CD4-positive, alpha-beta T cell (primary cell): ENCODE measurements around the gene TBC1D14. TPM values are rescaled to one million over a fixed set of nuclear protein-coding genes. Genes with fewer than 3 reads are reported as not detected.
A peak's percentile ranks its signal among the peaks of the same experiment; 100 is the strongest.

Experiments used
- ATAC-seq: fragments of 200-7000 bp; cut with Tn5 transposase; one replicate; pipeline ENCODE4 v1.10.0; 2022; ENCODE audit warnings: mild to moderate bottlenecking; ENCODE audit not compliant: poor library complexity
- CTCF ChIA-PET: fragments of 350-600 bp; sonication (Branson Sonifier 250); formaldehyde crosslinking; loops from one replicate; lab custom pipeline; 2021; ENCODE audit warnings: antibody characterized with exemption, inconsistent platforms; lab: Charles Lee
- POLR2A ChIA-PET: fragments of 350-600 bp; sonication (Branson Sonifier 250); formaldehyde crosslinking; loops from one replicate; lab custom pipeline; 2021; ENCODE audit warnings: antibody characterized with exemption, inconsistent platforms; lab: Charles Lee
- DNase-seq, 14 experiments: peaks; one replicate each; pipeline ENCODE4 v3.0.0-alpha.2; 2013 to 2020; ENCODE audit warnings: mixed read lengths in 2 of 14
- H3K27ac ChIP-seq, 2 donors: one replicate each; pipeline versions ENCODE4 v1.5.1 to v1.7.0; 2013; ENCODE audit warnings: low read length in 2 of 2, low read depth in 1 of 2, mild to moderate bottlenecking in 1 of 2
- H3K27me3 ChIP-seq, 2 experiments: 1 replicate in 1 of 2; 2 replicates in 1 of 2; pipeline versions ENCODE4 v1.6.1 to v1.7.0; 2013; ENCODE audit warnings: low read length in 2 of 2, control low read depth in 1 of 2, mild to moderate bottlenecking in 1 of 2, moderate library complexity in 1 of 2; ENCODE audit not compliant: insufficient read depth in 2 of 2, control insufficient read depth in 1 of 2
- H3K36me3 ChIP-seq: one replicate; pipeline ENCODE4 v1.6.1; 2013; ENCODE audit warnings: low read length, control low read depth; ENCODE audit not compliant: insufficient read depth
- H3K4me1 ChIP-seq: one replicate; pipeline ENCODE4 v1.6.1; 2013; ENCODE audit warnings: low read length, control low read depth; ENCODE audit not compliant: insufficient read depth
- H3K4me3 ChIP-seq: one replicate; pipeline ENCODE4 v1.5.1; 2013; ENCODE audit warnings: mild to moderate bottlenecking, low read length, moderate library complexity
- H3K9me3 ChIP-seq, 2 experiments: 1 replicate in 1 of 2; 2 replicates in 1 of 2; pipeline versions ENCODE4 v1.6.1 to v1.7.0; 2013; ENCODE audit warnings: low read length in 2 of 2, mild to moderate bottlenecking in 2 of 2, control low read depth in 1 of 2, moderate library complexity in 1 of 2; ENCODE audit not compliant: control insufficient read depth in 1 of 2, insufficient read depth in 1 of 2
- H3K27ac Mint-ChIP-seq: one replicate; pipeline ENCODE4 v1.8.0; 2020; ENCODE audit warnings: mixed read lengths
- H3K27me3 Mint-ChIP-seq: one replicate; pipeline ENCODE4 v1.8.0; 2021; ENCODE audit warnings: mixed read lengths
- H3K36me3 Mint-ChIP-seq: one replicate; pipeline ENCODE4 v1.8.0; 2021; ENCODE audit warnings: low read depth, mixed read lengths
- H3K4me1 Mint-ChIP-seq: one replicate; pipeline ENCODE4 v1.8.0; 2021; ENCODE audit warnings: low read depth, mixed read lengths
- H3K4me3 Mint-ChIP-seq: one replicate; pipeline ENCODE4 v1.8.0; 2020; ENCODE audit warnings: mild to moderate bottlenecking, mixed read lengths
- H3K9me3 Mint-ChIP-seq: one replicate; pipeline ENCODE4 v1.8.0; 2020; ENCODE audit warnings: mixed read lengths
- intact Hi-C, 2 experiments: fragments of 100-400 bp; cut with DNase I in 1 of 2; cut with micrococcal nuclease in 1 of 2; formaldehyde crosslinking; loops; one replicate each; pipeline versions ENCODE4 v1.15.1 to v1.9.0; 2023 to 2025; cut with DNase I, micrococcal nuclease
- total RNA-seq, 174 experiments: library from RNA in 2 of 174; stranded (reverse) in 2 of 174; gene quantifications; one replicate each; pipeline ENCODE4 v1.2.3 and lab custom pipeline; 2021 to 2026
- TF ChIP-seq, protein P1 (sequence below): fragments of 200-600 bp; IDR thresholded peaks from one replicate; pipeline ENCODE4 v1.8.0; 2022; ENCODE audit warnings: antibody characterized with exemption, mild to moderate bottlenecking

Gene TBC1D14
- total RNA-seq, 2 experiments from 2014 or later: 31.2 to 34.1 TPM

DNA sequence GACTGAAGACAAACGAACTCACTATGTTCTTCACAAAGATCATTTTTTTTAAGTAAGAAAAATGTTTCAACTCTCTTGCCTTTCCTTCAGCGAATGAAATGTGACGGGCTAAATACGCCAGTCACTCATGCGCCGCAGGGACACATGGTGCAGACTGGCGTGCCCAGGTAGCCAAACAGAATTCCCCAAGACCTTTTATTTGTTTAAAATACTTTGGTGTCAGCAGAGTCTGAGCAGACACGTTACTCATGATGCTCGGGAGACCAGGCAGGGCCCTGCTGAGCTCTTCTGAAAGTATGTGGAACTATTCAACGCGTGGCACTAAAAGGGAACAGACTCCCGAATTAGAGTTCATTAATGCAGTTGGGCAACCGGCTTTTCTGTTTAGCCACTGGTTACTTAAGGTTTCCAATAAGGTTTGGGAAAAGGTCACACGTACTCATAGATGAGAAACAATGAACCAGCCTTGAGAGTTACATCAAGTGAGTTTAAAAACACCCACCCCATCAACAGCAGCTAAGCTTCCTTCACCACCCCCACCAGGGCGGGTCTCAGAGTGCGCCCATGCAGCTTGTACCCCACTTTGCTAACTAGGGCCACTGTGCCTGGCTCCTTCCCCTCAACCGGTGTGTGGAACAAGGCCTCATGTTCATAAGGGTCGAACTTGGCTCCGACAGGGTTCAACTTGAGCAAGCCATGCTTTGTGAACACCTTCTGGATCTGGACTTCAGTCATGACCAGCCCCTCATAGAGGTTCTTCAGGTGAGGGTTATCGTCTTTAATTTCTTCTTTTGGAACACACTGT lies 150.9 kb downstream of the TBC1D14 start:
- Mint-ChIP-seq H3K9me3 (no peaks in the 10 kb centered on the region), H3K36me3 (peaks cover 87% of the 10 kb centered on the region), H3K4me1 (peaks cover 21% of the 10 kb centered on the region), H3K4me3 (no peak overlapping the region), H3K27me3 (no peaks in the 10 kb centered on the region), H3K27ac (peak overlapping the region; percentile 42)
- no peak overlapping the region for H3K4me3 ChIP-seq
- CTCF ChIA-PET: interaction anchor here (1.2 kb wide), 1 partner anchor 18 kb away, joined by 3 read pairs; the partner anchor contains the start of gene TADA2B
- H3K27ac ChIP-seq: no peak overlapping the region
- ATAC-seq: no peak
- TF ChIP-seq, protein P1, sequence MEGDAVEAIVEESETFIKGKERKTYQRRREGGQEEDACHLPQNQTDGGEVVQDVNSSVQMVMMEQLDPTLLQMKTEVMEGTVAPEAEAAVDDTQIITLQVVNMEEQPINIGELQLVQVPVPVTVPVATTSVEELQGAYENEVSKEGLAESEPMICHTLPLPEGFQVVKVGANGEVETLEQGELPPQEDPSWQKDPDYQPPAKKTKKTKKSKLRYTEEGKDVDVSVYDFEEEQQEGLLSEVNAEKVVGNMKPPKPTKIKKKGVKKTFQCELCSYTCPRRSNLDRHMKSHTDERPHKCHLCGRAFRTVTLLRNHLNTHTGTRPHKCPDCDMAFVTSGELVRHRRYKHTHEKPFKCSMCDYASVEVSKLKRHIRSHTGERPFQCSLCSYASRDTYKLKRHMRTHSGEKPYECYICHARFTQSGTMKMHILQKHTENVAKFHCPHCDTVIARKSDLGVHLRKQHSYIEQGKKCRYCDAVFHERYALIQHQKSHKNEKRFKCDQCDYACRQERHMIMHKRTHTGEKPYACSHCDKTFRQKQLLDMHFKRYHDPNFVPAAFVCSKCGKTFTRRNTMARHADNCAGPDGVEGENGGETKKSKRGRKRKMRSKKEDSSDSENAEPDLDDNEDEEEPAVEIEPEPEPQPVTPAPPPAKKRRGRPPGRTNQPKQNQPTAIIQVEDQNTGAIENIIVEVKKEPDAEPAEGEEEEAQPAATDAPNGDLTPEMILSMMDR: no peak
- peaks cover 76% of the 10 kb centered on the region for H3K36me3 ChIP-seq
- no peaks in the 10 kb centered on the region for H3K9me3 ChIP-seq
- DNase-seq: no peak
- H3K4me1 ChIP-seq: peaks cover 12% of the 10 kb centered on the region
- POLR2A ChIA-PET: no interaction called here
- intact Hi-C loops: no loop called here
- H3K27me3 ChIP-seq: no peaks in the 10 kb centered on the region

DNA sequence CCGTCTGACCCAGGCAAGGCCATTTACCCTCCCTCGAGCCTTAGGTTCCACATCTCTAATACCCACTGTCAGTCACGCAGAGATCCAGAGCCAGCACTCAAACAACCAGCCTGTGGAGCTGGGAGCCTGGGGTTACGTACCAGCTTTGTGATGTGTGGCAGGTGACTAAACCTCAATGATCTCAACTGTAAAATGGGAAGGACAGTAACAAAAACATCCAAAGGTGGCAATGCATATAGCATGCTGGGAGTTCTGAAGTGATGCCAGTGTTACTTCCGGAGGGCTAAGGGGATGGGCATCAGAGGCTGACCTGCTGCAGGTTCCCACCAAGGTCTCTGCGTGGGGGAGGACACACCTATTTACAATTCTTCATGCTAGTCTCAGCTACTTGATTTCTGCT lies 152.2 kb downstream of the TBC1D14 start:
- intact Hi-C loops: no loop called here
- peaks cover 67% of the 10 kb centered on the region for H3K36me3 ChIP-seq
- CTCF ChIA-PET: no interaction called here
- Mint-ChIP-seq H3K9me3 (no peaks in the 10 kb centered on the region), H3K27ac (peak overlapping the region; percentile 4), H3K36me3 (peaks cover 81% of the 10 kb centered on the region), H3K4me1 (peaks cover 32% of the 10 kb centered on the region), H3K27me3 (no peaks in the 10 kb centered on the region), H3K4me3 (no peak overlapping the region)
- ATAC-seq (no peak), DNase-seq (no peak)
- peaks cover 25% of the 10 kb centered on the region for H3K4me1 ChIP-seq
- no peak overlapping the region for H3K27ac ChIP-seq
- H3K27me3 ChIP-seq: no peaks in the 10 kb centered on the region
- no peaks in the 10 kb centered on the region for H3K9me3 ChIP-seq
- no peak overlapping the region for H3K4me3 ChIP-seq
- TF ChIP-seq, protein P1: no peak
- POLR2A ChIA-PET: no interaction called here

DNA sequence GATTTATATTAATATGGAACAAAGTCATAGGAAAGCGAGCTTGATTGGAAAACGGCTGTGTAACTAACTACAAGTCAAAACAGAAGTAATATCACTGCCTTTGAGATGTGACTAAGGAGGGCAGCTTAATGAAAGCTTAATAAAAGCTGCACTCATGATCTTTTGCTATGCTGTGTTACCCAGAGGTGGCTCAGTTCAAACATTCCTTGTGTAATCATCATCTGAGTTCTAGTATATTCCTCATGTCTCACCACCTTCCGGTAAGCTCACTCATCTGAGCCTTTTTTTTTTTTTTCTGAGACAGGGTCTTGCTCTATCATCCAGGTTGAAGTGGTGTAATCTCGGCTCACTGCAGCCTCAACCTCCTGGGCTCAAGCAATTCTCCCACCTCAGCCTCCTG lies 153.2 kb downstream of the TBC1D14 start:
- POLR2A ChIA-PET: interaction anchor here (0.8 to 1.8 kb wide), 3 partner anchors 20 to 154 kb away, joined by 3 to 5 read pairs (median 3); partner anchors contain the start of gene TADA2B
- H3K36me3 Mint-ChIP-seq: peaks cover 80% of the 10 kb centered on the region

More for the DNA sequence above, 153.2 kb downstream of the TBC1D14 start:
- intact Hi-C loops: no loop called here
- TF ChIP-seq, protein P1: no peak
- H3K27ac ChIP-seq: no peak overlapping the region
- no peak overlapping the region for H3K27ac Mint-ChIP-seq
- CTCF ChIA-PET: interaction anchor here (1.6 kb wide), 1 partner anchor 88 kb away, joined by 3 read pairs; no protein-coding TSS in a partner anchor
- ATAC-seq (no peak), DNase-seq (no peak)
- H3K27me3 Mint-ChIP-seq: no peaks in the 10 kb centered on the region
- H3K4me1 Mint-ChIP-seq: peaks cover 40% of the 10 kb centered on the region
- H3K4me3 ChIP-seq: no peak overlapping the region
- H3K9me3 Mint-ChIP-seq: no peaks in the 10 kb centered on the region
- no peak overlapping the region for H3K4me3 Mint-ChIP-seq
- peaks cover 31% of the 10 kb centered on the region for H3K4me1 ChIP-seq
- peaks cover 66% of the 10 kb centered on the region for H3K36me3 ChIP-seq
- H3K9me3 ChIP-seq: no peaks in the 10 kb centered on the region
- H3K27me3 ChIP-seq: no peaks in the 10 kb centered on the region
